Thoracic aorta (tissue), 2 donors: Measurements from ENCODE around the gene IL1RAPL2. TPM values are rescaled to one million over a fixed set of nuclear protein-coding genes. Genes with fewer than 3 reads are reported as not detected.

Source experiments
- ATAC-seq: fragments of 150-250 bp; one replicate; pipeline ENCODE4 v1.8.0; 2017; ENCODE audit warnings: low read depth; ENCODE audit not compliant: insufficient number of reproducible peaks, low FRiP score
- DNase-seq: peaks from one replicate; pipeline ENCODE4 v3.0.0-alpha.2; 2020; ENCODE audit warnings: low spot score
- H3K27ac ChIP-seq, 2 donors: fragments of 200-600 bp; sonication (generic); 1 replicate in 1 of 2; 2 replicates in 1 of 2; pipeline ENCODE4 v1.5.1; 2016; ENCODE audit warnings: mild to moderate bottlenecking in 2 of 2, moderate library complexity in 2 of 2
- H3K27me3 ChIP-seq: fragments of 200-600 bp; sonication (generic); replicated peaks from 2 replicates; pipeline ENCODE4 v1.6.0; 2016; ENCODE audit warnings: mild to moderate bottlenecking; ENCODE audit not compliant: insufficient read depth
- H3K36me3 ChIP-seq: fragments of 200-600 bp; sonication (generic); one replicate; pipeline ENCODE4 v1.5.1; 2016
- H3K4me1 ChIP-seq, 2 donors: fragments of 200-600 bp; sonication (generic); 1 replicate in 1 of 2; 2 replicates in 1 of 2; pipeline versions ENCODE4 v1.5.1 to v1.6.0; 2016; ENCODE audit warnings: low read depth in 2 of 2, mild to moderate bottlenecking in 1 of 2; ENCODE audit not compliant: control insufficient read depth in 1 of 2
- H3K4me3 ChIP-seq: fragments of 200-600 bp; sonication (generic); 2 replicates; pipeline ENCODE4 v1.5.1; 2016; ENCODE audit warnings: mild to moderate bottlenecking
- H3K9me3 ChIP-seq: fragments of 200-600 bp; sonication (generic); 2 replicates; pipeline ENCODE4 v1.5.1; 2016
- total RNA-seq, 2 donors: library from RNA; depleted of rRNA; stranded (reverse); fragments of >200 nt; gene quantifications; one replicate each; pipeline versions ENCODE4 v1.1.0 to v1.2.3, GENCODE V29; 2016
- TF ChIP-seq, protein P1 (sequence below): fragments of 200-600 bp; sonication (generic); IDR thresholded peaks from one replicate; pipeline ENCODE4 v1.5.1; 2019; ENCODE audit warnings: antibody characterized with exemption

IL1RAPL2 gene
- total RNA-seq, 2 donors from 2014 or later, result not detected

DNA sequence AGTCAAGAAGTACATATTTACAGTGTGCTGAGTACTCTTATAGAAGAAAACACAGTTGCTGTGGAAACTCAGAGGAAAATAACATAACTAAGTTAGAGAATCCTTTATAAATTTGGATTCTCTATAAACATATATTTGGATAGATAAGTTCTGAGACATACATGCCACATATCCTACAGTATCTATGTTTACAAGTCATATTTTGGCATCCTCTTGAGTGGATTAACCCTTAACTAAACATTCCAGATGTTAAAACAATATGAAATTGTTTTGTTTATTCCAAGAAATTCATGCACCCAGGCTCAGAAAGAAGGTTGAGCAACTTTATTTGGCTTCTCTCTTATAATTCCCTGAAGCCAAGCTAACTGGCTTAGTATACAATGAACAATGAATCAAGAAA, 387.3 kb downstream of the IL1RAPL2 start:
- no peaks in the 10 kb centered on the region for H3K27me3 ChIP-seq
- ATAC-seq, result no peak
- TF ChIP-seq, protein P1, sequence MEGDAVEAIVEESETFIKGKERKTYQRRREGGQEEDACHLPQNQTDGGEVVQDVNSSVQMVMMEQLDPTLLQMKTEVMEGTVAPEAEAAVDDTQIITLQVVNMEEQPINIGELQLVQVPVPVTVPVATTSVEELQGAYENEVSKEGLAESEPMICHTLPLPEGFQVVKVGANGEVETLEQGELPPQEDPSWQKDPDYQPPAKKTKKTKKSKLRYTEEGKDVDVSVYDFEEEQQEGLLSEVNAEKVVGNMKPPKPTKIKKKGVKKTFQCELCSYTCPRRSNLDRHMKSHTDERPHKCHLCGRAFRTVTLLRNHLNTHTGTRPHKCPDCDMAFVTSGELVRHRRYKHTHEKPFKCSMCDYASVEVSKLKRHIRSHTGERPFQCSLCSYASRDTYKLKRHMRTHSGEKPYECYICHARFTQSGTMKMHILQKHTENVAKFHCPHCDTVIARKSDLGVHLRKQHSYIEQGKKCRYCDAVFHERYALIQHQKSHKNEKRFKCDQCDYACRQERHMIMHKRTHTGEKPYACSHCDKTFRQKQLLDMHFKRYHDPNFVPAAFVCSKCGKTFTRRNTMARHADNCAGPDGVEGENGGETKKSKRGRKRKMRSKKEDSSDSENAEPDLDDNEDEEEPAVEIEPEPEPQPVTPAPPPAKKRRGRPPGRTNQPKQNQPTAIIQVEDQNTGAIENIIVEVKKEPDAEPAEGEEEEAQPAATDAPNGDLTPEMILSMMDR, result no peak

DNA sequence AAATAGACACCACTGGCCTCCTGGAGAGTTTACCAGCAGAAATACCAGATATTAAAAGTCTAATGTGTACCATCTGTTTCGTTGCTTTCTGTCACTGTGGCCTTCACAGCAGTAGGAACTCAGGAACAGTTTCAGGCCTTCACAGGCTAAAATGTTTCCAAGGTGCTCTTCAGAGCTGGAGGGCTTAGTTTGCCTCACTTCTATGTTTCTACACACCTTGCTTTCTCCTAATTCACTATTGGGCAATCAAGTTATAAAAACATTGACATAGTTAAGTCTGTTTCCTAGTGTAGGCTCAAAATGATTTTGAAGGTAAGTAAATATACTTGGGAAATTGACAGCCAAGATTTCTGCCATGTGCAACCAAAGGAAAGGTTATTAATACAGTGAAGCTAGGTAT, 395.9 kb downstream of the IL1RAPL2 start:
- no peaks in the 10 kb centered on the region for H3K36me3 ChIP-seq
- ATAC-seq, result no peak
- TF ChIP-seq, protein P1, result no peak
- no peak overlapping the region for H3K27ac ChIP-seq
- H3K27me3 ChIP-seq, result no peaks in the 10 kb centered on the region
- no peaks in the 10 kb centered on the region for H3K4me1 ChIP-seq
- no peak overlapping the region for H3K4me3 ChIP-seq
- H3K9me3 ChIP-seq, result no peaks in the 10 kb centered on the region
- no peak for DNase-seq

More for the DNA sequence above, 387.3 kb downstream of the IL1RAPL2 start:
- H3K36me3 ChIP-seq, result no peaks in the 10 kb centered on the region
- H3K9me3 ChIP-seq, result no peaks in the 10 kb centered on the region
- no peak overlapping the region for H3K27ac ChIP-seq
- H3K4me1 ChIP-seq, result no peaks in the 10 kb centered on the region
- H3K4me3 ChIP-seq, result no peak overlapping the region
- no peak for DNase-seq

DNA sequence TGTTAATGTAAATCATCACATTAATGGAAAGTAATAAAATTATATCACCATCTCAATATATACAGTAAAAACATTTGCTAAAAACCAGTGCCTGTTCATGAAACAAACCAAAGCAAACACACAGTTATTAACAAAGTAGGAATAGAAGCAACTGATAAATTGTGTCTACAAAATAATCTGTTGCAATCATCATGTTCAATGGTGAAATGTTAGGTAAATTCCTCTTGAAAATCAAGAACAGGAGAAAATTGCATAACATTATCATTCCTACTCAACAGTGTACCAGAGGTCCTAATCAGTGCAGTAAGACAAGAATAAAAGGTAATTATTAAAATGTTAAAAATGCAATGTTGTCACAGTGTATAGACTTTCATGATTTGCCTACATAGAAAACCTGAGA, 402.2 kb downstream of the IL1RAPL2 start:
- TF ChIP-seq, protein P1, result no peak
- no peaks in the 10 kb centered on the region for H3K36me3 ChIP-seq
- H3K4me1 ChIP-seq, result no peaks in the 10 kb centered on the region
- DNase-seq (no peak), ATAC-seq (no peak)
- H3K9me3 ChIP-seq, result no peaks in the 10 kb centered on the region
- H3K4me3 ChIP-seq, result no peak overlapping the region
- H3K27me3 ChIP-seq, result no peaks in the 10 kb centered on the region
- no peak overlapping the region for H3K27ac ChIP-seq

DNA sequence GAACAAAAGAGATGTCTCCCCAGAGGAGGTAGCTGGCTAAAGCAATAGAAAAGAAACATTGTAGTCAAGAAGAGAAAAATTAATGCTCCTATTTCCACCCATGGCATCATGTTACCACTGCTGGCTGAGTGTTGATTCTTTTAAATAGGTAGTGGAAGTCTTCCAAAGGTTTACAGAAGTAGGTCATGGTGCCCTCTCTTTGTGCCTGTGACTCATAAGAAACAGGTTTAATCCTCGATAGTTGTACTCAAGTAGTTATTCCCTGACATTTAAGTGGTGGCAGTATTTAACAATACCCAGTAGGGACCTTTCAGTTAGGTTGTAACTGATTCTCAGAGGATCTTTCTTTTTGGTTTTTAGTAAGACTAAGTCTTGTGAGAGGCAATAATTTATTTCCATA, 406.7 kb downstream of the IL1RAPL2 start:
- Histone ChIP-seq H3K27ac (no peak overlapping the region), H3K36me3 (no peaks in the 10 kb centered on the region), H3K9me3 (no peaks in the 10 kb centered on the region), H3K4me3 (no peak overlapping the region), H3K27me3 (no peaks in the 10 kb centered on the region), H3K4me1 (no peaks in the 10 kb centered on the region)
- TF ChIP-seq, protein P1, result no peak
- DNase-seq (no peak), ATAC-seq (no peak)

DNA sequence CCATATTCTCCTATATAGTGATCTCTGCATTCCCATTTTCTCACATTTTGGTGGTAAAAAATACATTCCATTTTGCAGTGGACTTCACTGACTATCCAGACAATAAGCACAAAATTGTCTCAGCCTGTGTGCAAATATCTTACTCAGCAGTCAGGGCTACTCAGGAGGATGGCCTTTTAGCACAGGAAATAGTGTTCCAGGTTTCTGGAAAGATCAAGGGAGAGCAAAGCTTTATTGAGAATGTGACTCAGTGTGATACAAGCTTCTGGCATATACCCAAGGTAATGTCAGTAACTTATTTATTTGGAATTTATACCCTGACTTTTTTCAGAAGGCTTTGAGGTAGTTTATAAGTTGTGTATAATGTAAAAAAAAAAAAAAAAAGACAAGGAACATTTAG, 421.1 kb downstream of the IL1RAPL2 start:
- ATAC-seq, result no peak

More for the DNA sequence above, 421.1 kb downstream of the IL1RAPL2 start:
- no peaks in the 10 kb centered on the region for H3K27me3 ChIP-seq
- H3K27ac ChIP-seq, result no peak overlapping the region
- no peaks in the 10 kb centered on the region for H3K36me3 ChIP-seq
- no peaks in the 10 kb centered on the region for H3K9me3 ChIP-seq
- DNase-seq, result no peak
- H3K4me1 ChIP-seq, result no peaks in the 10 kb centered on the region
- H3K4me3 ChIP-seq, result no peak overlapping the region
- TF ChIP-seq, protein P1, result no peak
